GM18508 (cell line): ENCODE data around the gene RGMA.
"Not testable (repeated sequence)": the region's sequence is repeated elsewhere in the genome, so short reads cannot be mapped to it uniquely, and the experiment has no call there.

Experiments used
- ATAC-seq: cut with Tn5 transposase; IDR thresholded peaks from one replicate; pipeline ENCODE4 v1.9.1; 2021; ENCODE audit warnings: moderate number of reproducible peaks; ENCODE audit not compliant: insufficient read depth, unreplicated experiment

Gene RGMA

GRCh38 chr15:93050648-93051047 lies 38.4 kb downstream of the RGMA start:
- ATAC-seq, result no peak

- no peak for ATAC-seq
These were observed 39.0 kb downstream of the RGMA start for GRCh38 chr15:93049914-93050578.

GRCh38 chr15:93049233-93049632 lies 39.8 kb downstream of the RGMA start:
- ATAC-seq, result no peak

- ATAC-seq, result no peak
These were observed 40.3 kb downstream of the RGMA start for GRCh38 chr15:93048759-93049161.

- no peak for ATAC-seq
These were observed 40.6 kb downstream of the RGMA start for GRCh38 chr15:93048426-93048721.

- no peak for ATAC-seq
These were observed 41.2 kb downstream of the RGMA start for GRCh38 chr15:93047621-93048425.

GRCh38 chr15:93046721-93047120 lies 42.3 kb downstream of the RGMA start:
- no peak for ATAC-seq

GRCh38 chr15:93046120-93046519 lies 42.9 kb downstream of the RGMA start:
- no peak for ATAC-seq

- ATAC-seq, result no peak
These were observed 43.7 kb downstream of the RGMA start for GRCh38 chr15:93045191-93045785.

- no peak for ATAC-seq
These were observed 44.5 kb downstream of the RGMA start for GRCh38 chr15:93044301-93045190.

GRCh38 chr15:93043621-93044300 lies 45.2 kb downstream of the RGMA start:
- ATAC-seq, result no peak

GRCh38 chr15:93042691-93043378 lies 46.2 kb downstream of the RGMA start:
- no peak for ATAC-seq

GRCh38 chr15:93042211-93042610 lies 46.8 kb downstream of the RGMA start:
- ATAC-seq, result no peak

GRCh38 chr15:93041159-93041547 lies 47.9 kb downstream of the RGMA start:
- ATAC-seq, result no peak

- ATAC-seq, result no peak
These were observed 48.5 kb downstream of the RGMA start for GRCh38 chr15:93040288-93041158.

- ATAC-seq, result not testable (repeated sequence)
These were observed 49.3 kb downstream of the RGMA start for GRCh38 chr15:93039562-93040287.

- no peak for ATAC-seq
These were observed 50.9 kb downstream of the RGMA start for GRCh38 chr15:93037820-93038705.
